GM12872 (cell line): ENCODE measurements around the gene NECTIN4.

Experiments used
- CTCF ChIP-seq: IDR thresholded peaks from 3 replicates; pipeline ENCODE4 v1.5.1; 2011; ENCODE audit warnings: low read depth, mild to moderate bottlenecking, low read length, moderate library complexity; ENCODE audit not compliant: insufficient read depth

Gene NECTIN4

DNA sequence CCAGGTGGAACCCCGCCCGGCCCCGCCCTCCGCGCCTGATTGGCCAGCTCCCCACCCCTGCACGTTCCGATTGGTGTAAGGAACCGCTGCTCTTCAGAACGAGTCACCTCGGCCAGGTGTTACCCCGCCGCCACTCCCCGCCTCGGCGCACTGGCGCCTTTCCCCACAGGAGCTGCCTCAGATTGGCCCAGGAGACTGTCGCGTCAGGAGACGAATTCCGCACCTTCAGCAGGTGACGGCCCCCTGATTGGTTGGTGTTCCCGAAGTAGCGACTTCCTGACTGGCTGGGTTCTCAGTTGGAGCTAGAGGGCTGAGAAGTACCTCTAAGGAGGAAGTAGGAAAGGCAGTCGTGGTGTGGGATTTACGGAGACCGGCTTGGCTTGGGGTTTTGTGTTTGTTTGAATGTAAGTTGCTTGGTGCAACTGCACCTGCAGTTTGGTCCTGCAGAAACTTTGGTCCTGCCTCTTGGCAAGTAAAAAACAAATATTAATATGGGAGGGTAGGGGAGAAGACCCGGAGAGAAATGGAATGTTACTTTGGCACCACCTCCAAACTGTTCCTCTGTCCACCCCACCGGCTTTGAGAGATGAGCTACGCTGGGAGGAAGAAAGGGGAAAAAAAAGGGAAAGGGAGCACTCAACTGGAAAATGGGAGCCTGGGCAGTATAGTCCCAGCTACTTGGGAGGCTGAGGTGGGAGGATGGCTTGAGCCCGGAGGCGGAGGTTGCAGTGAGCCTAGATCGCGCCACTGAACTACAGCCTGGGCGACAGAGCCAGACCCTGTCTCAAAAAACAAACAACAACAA, 68.0 kb downstream of the NECTIN4 start:
- no peak for TF ChIP-seq CTCF
